ENCODE data around the gene ATG4C.
"Not testable (repeated sequence)": the region's sequence is repeated elsewhere in the genome, so short reads cannot be mapped to it uniquely, and the experiment has no call there.

The ATG4C gene, protein sequence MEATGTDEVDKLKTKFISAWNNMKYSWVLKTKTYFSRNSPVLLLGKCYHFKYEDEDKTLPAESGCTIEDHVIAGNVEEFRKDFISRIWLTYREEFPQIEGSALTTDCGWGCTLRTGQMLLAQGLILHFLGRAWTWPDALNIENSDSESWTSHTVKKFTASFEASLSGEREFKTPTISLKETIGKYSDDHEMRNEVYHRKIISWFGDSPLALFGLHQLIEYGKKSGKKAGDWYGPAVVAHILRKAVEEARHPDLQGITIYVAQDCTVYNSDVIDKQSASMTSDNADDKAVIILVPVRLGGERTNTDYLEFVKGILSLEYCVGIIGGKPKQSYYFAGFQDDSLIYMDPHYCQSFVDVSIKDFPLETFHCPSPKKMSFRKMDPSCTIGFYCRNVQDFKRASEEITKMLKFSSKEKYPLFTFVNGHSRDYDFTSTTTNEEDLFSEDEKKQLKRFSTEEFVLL

DNA sequence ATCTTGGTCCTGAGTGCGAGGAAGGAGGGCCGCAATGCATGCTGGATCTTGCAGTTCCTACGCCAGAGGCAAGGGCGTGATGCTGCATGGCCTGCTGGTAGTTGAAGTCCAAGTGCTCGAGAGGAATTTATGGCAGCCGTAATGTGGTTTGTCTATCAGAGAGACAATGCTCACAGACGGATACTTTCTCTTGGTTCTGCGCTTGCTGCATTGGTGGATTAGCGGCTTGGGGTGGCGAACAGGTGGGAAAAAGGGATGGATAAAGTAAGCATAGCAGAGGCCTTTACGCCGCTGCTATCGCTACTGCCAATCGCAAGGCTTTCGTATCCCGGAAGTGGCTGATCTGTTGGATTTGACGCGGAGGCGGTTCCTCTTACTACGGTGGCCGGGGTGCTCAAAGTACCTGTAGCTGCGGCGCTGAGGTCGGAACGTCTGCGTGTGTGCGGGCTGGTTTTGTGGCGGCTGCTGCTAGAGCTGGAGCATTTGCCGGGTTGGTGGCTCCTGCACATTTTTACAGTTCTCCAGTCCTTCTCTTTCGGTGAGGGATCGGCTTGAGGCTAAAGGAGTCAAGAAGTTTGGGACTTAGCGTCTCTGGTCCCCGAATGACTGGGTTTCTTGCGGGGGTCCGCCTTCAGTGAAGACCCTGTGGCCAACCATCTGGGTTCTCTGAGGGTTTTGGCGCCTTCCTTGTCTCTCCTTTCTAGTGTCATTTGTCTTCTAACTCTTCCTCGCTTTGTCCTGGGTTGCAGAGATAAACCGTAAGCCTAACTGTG is at the start of gene ATG4C:
Gene ATG4C (plus strand): TSS at position 397 of the 773 bp plus-strand sequence. CDS start 19,655 bp downstream, outside the sequence.
- DNase-seq (ENCODE audit: low read depth, low spot score), result peak; percentile 90
- TF ChIP-seq POLR2AphosphoS5 (IDR thresholded peaks at IDR 0.05; ENCODE audit: borderline replicate concordance, low read depth, low read length) (peak; percentile 93), EZH2 (IDR thresholded peaks at IDR 0.05) (no peak), FOXP2 (optimal IDR thresholded peaks at IDR 0.05; ENCODE audit: control extremely low read depth, extremely low read length, insufficient read depth) (no peak)
- H3K9me3 ChIP-seq (ENCODE audit: low read depth, low read length), result no peaks in the 10 kb centered on the region
- peak within 1 kb of the TSS; percentile 90 for H3K4me3 ChIP-seq
- H3K27ac ChIP-seq, result peak within 1 kb of the TSS; percentile 89
- H3K36me3 ChIP-seq (ENCODE audit: insufficient read depth, low read length), result no peaks in the 10 kb centered on the region
- H3K9ac ChIP-seq (ENCODE audit: insufficient read length), result peak within 1 kb of the TSS; percentile 86

DNA sequence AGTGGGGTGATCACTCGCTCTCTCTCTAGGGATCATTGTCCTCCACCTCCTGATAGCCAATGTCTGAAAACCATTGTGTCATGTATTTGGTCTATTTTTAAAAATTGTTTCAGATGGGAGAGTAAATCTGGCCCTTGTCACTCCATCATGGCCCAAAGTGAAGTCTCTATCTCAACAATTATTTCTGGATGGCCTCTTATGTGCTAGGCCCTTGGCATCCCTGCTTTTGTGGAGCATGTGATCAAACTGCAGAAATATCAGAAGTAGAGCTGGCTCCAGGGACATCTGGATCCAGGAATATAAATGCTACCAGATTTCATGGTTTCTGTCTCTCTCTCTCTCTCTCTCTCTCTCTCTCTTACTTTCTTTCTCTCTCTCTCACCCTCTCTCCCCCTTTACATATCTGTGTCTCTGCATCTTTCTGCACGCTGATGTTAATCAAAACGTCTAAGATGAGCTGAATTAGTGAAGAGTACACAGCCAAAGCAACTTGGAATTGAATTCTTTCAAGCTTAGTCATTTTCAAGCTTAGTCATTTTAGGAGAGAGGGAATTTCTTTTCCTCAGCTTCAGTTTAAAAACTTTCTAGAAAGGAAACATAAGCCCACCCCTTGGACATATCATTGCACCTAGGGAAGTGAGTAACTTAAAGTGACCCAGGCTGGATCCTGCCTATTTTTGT is 48.3 kb upstream of the ATG4C start:
- H3K36me3 ChIP-seq (ENCODE audit: insufficient read depth, low read length), result no peaks in the 10 kb centered on the region
- no peak for DNase-seq (ENCODE audit: low read depth, low spot score)
- H3K4me3 ChIP-seq, result no peak overlapping the region
- TF ChIP-seq FOXP2 (optimal IDR thresholded peaks at IDR 0.05; ENCODE audit: control extremely low read depth, extremely low read length, insufficient read depth) (no peak), EZH2 (IDR thresholded peaks at IDR 0.05) (no peak), POLR2AphosphoS5 (IDR thresholded peaks at IDR 0.05; ENCODE audit: borderline replicate concordance, low read depth, low read length) (no peak)
- peak overlapping the region; percentile 83 for H3K27ac ChIP-seq
- H3K9ac ChIP-seq (ENCODE audit: insufficient read length), result peak overlapping the region; percentile 53
- H3K9me3 ChIP-seq (ENCODE audit: low read depth, low read length), result no peaks in the 10 kb centered on the region

DNA sequence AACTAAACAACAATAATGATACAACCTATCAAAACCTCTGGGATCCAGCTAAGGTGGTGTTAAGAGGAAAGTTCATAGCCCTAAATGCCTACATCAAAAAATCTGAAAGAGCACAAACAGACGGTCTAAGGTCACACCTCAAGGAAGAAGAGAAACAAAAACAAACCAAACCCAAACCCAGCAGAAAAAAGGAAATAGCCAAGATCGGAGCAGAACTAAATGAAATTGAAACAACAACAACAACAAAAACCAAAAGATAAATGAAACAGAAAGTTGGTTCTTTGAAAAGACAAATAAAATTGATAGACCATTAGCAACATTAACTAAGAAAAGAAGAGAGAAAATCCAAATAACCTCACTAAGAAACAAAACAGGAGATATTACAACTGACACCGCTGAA is 43.2 kb upstream of the ATG4C start:
- DNase-seq (ENCODE audit: low read depth, low spot score); H3K36me3 ChIP-seq (ENCODE audit: insufficient read depth, low read length); H3K9ac ChIP-seq (ENCODE audit: insufficient read length); H3K9me3 ChIP-seq (ENCODE audit: low read depth, low read length); H3K4me3 ChIP-seq; H3K27ac ChIP-seq: not testable (repeated sequence)

DNA sequence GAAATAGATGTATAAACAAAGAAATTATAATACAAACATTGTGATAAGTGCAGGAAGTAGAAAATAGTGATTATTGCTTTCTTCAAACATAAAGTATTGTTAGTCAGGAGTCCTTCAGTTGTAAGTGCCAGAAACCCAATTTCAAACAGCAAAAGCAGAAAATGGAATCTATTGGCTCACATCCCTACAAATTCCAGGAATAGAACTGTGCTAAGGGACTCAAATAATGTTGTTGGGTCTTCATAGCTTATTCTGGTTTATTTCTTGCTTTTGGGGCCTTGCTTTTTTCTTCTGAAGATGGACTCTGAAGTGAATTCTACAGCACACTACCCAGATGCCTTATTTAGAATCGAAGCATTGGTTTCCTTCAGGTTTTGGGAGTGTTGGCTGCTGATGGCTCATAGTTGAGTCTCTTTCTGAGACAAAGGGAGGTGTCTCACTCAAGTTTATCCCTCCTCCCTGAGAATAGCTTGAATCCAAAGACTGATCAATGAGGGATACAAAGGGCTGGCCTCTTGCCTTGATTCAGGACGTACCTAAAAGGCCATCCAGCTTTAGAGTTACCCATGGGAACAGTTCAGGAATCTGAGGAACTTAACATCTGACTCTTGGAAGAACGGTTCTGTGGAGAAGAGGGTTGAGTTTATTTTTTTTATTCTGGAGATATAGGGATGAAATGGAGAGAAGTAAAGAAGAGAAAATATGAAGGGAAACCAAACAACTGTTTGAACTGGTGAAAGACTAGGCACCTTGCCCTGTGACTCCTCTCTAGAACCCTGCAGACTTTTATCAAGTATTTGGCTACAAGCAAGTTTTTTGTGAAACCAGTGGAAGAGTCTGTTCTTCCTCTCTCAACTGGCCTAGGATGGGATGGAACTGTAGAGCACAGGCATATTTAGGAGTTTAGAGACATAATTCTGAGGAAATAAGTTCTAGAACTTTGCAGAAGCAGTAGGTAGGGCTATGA is 39.0 kb upstream of the ATG4C start:
- TF ChIP-seq FOXP2 (optimal IDR thresholded peaks at IDR 0.05; ENCODE audit: control extremely low read depth, extremely low read length, insufficient read depth) (no peak), POLR2AphosphoS5 (IDR thresholded peaks at IDR 0.05; ENCODE audit: borderline replicate concordance, low read depth, low read length) (no peak), EZH2 (IDR thresholded peaks at IDR 0.05) (no peak)
- H3K27ac ChIP-seq, result no peak overlapping the region
- no peak overlapping the region for H3K4me3 ChIP-seq
- H3K9ac ChIP-seq (ENCODE audit: insufficient read length), result no peak overlapping the region
- DNase-seq (ENCODE audit: low read depth, low spot score), result no peak
- H3K9me3 ChIP-seq (ENCODE audit: low read depth, low read length), result no peaks in the 10 kb centered on the region
- H3K36me3 ChIP-seq (ENCODE audit: insufficient read depth, low read length), result no peaks in the 10 kb centered on the region

DNA sequence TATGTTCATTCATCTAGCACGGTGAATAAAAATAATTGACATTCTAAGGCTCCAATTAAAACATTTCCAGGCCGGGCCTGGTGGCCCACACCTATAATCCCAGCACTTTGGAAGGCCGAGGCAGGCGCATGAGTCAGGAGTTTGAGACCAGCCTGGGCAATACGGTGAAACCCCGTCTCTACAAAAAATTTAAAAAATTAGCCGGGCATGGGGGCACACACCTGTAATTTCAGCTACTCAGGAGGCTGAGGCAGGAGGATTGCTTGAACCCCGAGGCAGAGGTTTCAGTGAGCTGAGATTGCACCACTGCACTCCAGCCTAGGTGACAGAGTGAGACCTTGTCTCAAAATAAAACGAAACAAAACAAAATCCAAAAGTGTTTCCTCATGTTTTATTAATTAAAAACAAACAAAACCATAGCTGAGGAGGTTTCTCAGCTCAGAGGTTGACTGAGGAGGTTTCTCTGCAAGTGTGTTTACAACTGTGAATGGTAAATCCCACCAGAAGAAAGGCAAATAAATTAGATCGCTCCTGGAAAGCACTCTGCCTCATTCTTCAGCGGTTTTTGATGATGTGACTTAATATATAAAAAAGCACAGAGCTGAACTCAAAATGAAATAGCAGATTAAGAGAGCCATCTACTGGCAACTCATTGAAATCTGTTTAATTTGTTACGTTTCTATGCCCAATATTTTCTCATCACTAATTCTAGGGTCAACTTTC is 37.7 kb upstream of the ATG4C start:
- peak overlapping the region; percentile 43; the same call in 1 of the 2 replicates for H3K4me3 ChIP-seq
- no peaks in the 10 kb centered on the region for H3K9me3 ChIP-seq (ENCODE audit: low read depth, low read length)
- H3K27ac ChIP-seq, result no peak overlapping the region
- DNase-seq (ENCODE audit: low read depth, low spot score), result no peak
- no peak for TF ChIP-seq FOXP2 (optimal IDR thresholded peaks at IDR 0.05; ENCODE audit: control extremely low read depth, extremely low read length, insufficient read depth)
- TF ChIP-seq POLR2AphosphoS5 (IDR thresholded peaks at IDR 0.05; ENCODE audit: borderline replicate concordance, low read depth, low read length), result no peak
- no peak for TF ChIP-seq EZH2 (IDR thresholded peaks at IDR 0.05)
- no peaks in the 10 kb centered on the region for H3K36me3 ChIP-seq (ENCODE audit: insufficient read depth, low read length)
- no peak overlapping the region for H3K9ac ChIP-seq (ENCODE audit: insufficient read length)

DNA sequence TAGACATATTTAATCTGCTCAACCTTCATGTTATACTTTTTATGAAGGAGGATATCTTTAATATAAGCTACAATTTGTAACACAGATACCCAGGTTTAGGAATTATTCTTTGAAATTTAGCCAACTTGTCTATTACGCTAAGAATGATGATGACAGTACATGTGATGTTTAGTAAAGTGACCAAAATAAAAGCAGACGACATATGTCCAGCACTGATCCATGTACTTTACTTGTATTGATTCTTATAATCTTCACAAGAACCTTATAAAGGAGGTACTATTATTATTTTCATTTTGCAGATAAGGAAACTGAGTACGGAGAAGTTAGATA is 37.2 kb upstream of the ATG4C start:
- no peaks in the 10 kb centered on the region for H3K36me3 ChIP-seq (ENCODE audit: insufficient read depth, low read length)
- no peak for DNase-seq (ENCODE audit: low read depth, low spot score)
- H3K27ac ChIP-seq, result no peak overlapping the region
- H3K9ac ChIP-seq (ENCODE audit: insufficient read length), result no peak overlapping the region
- no peak overlapping the region for H3K4me3 ChIP-seq
- no peak for TF ChIP-seq FOXP2 (optimal IDR thresholded peaks at IDR 0.05; ENCODE audit: control extremely low read depth, extremely low read length, insufficient read depth)
- no peak for TF ChIP-seq POLR2AphosphoS5 (IDR thresholded peaks at IDR 0.05; ENCODE audit: borderline replicate concordance, low read depth, low read length)
- TF ChIP-seq EZH2 (IDR thresholded peaks at IDR 0.05), result no peak
- H3K9me3 ChIP-seq (ENCODE audit: low read depth, low read length), result no peaks in the 10 kb centered on the region

Data from SK-N-MC (cell line).